BJ (cell line): ENCODE results near the gene WDR20. TPM values are rescaled to one million over a fixed set of nuclear protein-coding genes. Genes with fewer than 3 reads are reported as not detected.

ENCODE experiments used
- CTCF ChIA-PET: fragments of 350-600 bp; formaldehyde crosslinking; extraction: SDS; loops from one replicate; lab custom pipeline; 2021; ENCODE audit warnings: antibody characterized with exemption, inconsistent platforms; lab: Yijun Ruan, JAX
- POLR2A ChIA-PET: fragments of 300-600 bp; sonication (Branson Sonifier 250); formaldehyde crosslinking; extraction: SDS; loops from one replicate; lab custom pipeline; 2021; ENCODE audit warnings: antibody characterized with exemption; lab: Charles Lee
- DNase-seq: peaks from one replicate; pipeline ENCODE4 v3.0.0-alpha.2; 2011; ENCODE audit warnings: low read depth
- H3K27me3 ChIP-seq: 2 replicates; pipeline ENCODE4 v1.6.0; 2011; ENCODE audit warnings: low read length; ENCODE audit not compliant: control insufficient read depth, insufficient read depth
- H3K36me3 ChIP-seq: 2 replicates; pipeline ENCODE4 v1.5.1; 2011; ENCODE audit warnings: low read length; ENCODE audit not compliant: control insufficient read depth, insufficient read depth
- H3K4me3 ChIP-seq: 2 replicates; pipeline ENCODE4 v1.5.1; 2011; ENCODE audit warnings: low read depth, mild to moderate bottlenecking, control low read depth, low read length
- polyA plus RNA-seq: library from polyadenylated mRNA; depleted of rRNA; stranded (reverse); fragments of >200 nt; gene quantifications from 2 replicates; pipeline ENCODE4 v1.2.3, GENCODE V29; 2011
- TF ChIP-seq, protein P1 (sequence below): IDR thresholded peaks from 2 replicates; pipeline ENCODE4 v1.5.1; 2011; ENCODE audit warnings: low read depth, mild to moderate bottlenecking, control low read depth, inconsistent platforms, low read length, moderate library complexity; ENCODE audit not compliant: insufficient read depth

The WDR20 gene
- polyA plus RNA-seq, 1 experiment: 18.3 TPM

DNA sequence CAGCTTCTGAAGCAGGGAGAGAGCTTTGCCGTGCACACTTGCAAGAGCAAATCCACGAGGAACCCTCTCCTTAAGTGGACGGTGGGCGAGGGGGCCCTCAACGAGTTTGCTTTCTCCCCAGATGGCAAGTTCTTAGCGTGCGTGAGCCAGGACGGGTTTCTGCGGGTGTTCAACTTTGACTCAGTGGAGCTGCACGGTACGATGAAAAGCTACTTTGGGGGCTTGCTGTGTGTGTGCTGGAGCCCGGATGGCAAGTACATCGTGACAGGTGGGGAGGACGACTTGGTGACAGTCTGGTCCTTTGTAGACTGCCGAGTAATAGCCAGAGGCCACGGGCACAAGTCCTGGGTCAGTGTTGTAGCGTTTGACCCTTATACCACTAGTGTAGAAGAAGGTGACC lies 69.0 kb downstream of the WDR20 start:
- DNase-seq: no peak
- ChIA-PET POLR2A (no interaction called here), CTCF (interaction anchor here (1.0 to 1.5 kb wide), 2 partner anchors 105 to 112 kb away, joined by 3 to 4 read pairs; no protein-coding TSS in a partner anchor)
- Histone ChIP-seq H3K27me3 (no peaks in the 10 kb centered on the region), H3K36me3 (peaks cover 6% of the 10 kb centered on the region), H3K4me3 (no peak overlapping the region)
- TF ChIP-seq, protein P1, sequence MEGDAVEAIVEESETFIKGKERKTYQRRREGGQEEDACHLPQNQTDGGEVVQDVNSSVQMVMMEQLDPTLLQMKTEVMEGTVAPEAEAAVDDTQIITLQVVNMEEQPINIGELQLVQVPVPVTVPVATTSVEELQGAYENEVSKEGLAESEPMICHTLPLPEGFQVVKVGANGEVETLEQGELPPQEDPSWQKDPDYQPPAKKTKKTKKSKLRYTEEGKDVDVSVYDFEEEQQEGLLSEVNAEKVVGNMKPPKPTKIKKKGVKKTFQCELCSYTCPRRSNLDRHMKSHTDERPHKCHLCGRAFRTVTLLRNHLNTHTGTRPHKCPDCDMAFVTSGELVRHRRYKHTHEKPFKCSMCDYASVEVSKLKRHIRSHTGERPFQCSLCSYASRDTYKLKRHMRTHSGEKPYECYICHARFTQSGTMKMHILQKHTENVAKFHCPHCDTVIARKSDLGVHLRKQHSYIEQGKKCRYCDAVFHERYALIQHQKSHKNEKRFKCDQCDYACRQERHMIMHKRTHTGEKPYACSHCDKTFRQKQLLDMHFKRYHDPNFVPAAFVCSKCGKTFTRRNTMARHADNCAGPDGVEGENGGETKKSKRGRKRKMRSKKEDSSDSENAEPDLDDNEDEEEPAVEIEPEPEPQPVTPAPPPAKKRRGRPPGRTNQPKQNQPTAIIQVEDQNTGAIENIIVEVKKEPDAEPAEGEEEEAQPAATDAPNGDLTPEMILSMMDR: no peak

GRCh38 chr14:102209224-102209966 lies 69.7 kb downstream of the WDR20 start:
- peaks cover 6% of the 10 kb centered on the region for H3K36me3 ChIP-seq
- no peak overlapping the region for H3K4me3 ChIP-seq
- no peak for DNase-seq
- no peaks in the 10 kb centered on the region for H3K27me3 ChIP-seq
- POLR2A ChIA-PET: no interaction called here
- TF ChIP-seq, protein P1: peak; percentile 55
- CTCF ChIA-PET: interaction anchor here (1.0 to 1.5 kb wide), 2 partner anchors 105 to 113 kb away, joined by 3 to 4 read pairs; no protein-coding TSS in a partner anchor

- Histone ChIP-seq H3K4me3 (no peak overlapping the region), H3K27me3 (no peaks in the 10 kb centered on the region), H3K36me3 (peaks cover 6% of the 10 kb centered on the region)
- ChIA-PET POLR2A (no interaction called here), CTCF (interaction anchor here (0.6 kb wide), 1 partner anchor 135 kb away, joined by 3 read pairs; no protein-coding TSS in a partner anchor)
- DNase-seq: no peak
- TF ChIP-seq, protein P1: no peak
These were observed 70.8 kb downstream of the WDR20 start for GRCh38 chr14:102210421-102211042.

DNA sequence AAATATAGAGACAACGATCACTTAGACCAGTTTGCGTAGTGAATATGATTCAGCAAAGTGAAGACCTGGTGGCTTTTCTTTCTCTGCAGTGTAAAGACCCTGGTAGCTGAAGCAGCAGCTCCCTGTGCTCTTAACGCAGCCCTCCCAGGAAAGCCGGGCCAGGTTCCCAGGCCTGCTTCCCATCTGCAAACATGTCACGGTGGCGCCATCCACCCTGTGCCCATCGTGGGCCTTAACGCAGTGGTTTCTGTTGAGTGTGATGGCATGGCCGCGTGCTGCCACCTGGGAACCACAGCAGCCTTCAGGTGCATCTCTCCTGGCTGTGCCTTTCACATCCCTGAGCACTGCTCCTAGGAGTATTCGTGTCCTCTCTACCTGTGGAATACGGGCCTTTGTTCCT lies 71.5 kb downstream of the WDR20 start:
- POLR2A ChIA-PET: no interaction called here
- TF ChIP-seq, protein P1: no peak
- CTCF ChIA-PET: interaction anchor here (0.6 kb wide), 1 partner anchor 134 kb away, joined by 3 read pairs; no protein-coding TSS in a partner anchor
- Histone ChIP-seq H3K36me3 (peaks cover 6% of the 10 kb centered on the region), H3K4me3 (no peak overlapping the region), H3K27me3 (no peaks in the 10 kb centered on the region)
- DNase-seq: no peak

- DNase-seq: no peak
- Histone ChIP-seq H3K27me3 (no peaks in the 10 kb centered on the region), H3K4me3 (no peak overlapping the region), H3K36me3 (peaks cover 6% of the 10 kb centered on the region)
- POLR2A ChIA-PET: no interaction called here
- TF ChIP-seq, protein P1: no peak
- CTCF ChIA-PET: no interaction called here
These were observed 72.7 kb downstream of the WDR20 start for GRCh38 chr14:102212356-102212755.
